Tibial nerve (tissue), 4 donors: ENCODE data around the gene TRIM45.

ENCODE experiments used
- EP300 ChIP-seq, 2 donors: sonication (generic); formaldehyde crosslinking; IDR thresholded peaks; one replicate each; pipeline ENCODE4 v1.6.1; 2017; ENCODE audit warnings: antibody characterized with exemption in 2 of 2, mild to moderate bottlenecking in 1 of 2
- TF ChIP-seq, protein P1 (sequence below), 5 experiments: fragments of 200-600 bp in 3 of 5; fragments of 450-650 bp in 2 of 5; sonication (generic) in 3 of 5; IDR thresholded peaks; one replicate each; pipeline ENCODE4 v1.5.1; 2016 to 2019; ENCODE audit warnings: antibody characterized with exemption in 5 of 5, mild to moderate bottlenecking in 3 of 5, moderate library complexity in 2 of 5

DNA sequence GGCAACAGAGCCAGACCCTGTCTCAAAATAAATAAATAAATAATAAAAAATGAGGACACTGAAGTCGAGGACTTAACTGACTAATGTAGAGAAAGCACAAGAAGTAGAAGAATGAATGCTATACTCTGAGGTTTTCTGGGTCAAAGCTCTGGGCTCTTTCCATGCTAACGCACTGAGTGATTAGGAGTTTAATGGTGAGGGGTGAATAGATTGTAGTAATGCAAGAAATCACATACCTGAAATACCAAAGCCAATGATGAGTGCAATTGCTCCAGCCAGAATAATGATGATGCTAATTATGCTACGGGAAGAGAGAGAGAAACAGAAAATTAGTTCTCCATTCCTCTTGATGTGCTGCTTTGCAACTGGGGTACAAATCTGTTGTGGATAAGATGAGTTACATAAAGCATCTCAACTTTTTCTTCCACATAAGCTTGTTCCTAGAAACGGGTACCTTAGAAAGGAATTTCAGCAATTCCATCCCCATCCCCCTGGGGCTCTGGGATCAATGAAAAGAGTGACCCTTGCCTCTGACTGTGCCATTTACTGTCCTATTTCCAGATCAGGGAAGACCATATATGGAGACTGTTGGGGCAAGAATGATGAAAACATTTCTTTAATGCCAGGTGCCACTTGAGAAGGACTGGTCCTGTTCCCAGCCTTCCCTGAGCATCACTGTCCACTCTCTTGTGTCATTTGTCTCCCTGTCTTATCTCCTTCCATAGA is 48.5 kb upstream of the TRIM45 start:
- TF ChIP-seq, protein P1, sequence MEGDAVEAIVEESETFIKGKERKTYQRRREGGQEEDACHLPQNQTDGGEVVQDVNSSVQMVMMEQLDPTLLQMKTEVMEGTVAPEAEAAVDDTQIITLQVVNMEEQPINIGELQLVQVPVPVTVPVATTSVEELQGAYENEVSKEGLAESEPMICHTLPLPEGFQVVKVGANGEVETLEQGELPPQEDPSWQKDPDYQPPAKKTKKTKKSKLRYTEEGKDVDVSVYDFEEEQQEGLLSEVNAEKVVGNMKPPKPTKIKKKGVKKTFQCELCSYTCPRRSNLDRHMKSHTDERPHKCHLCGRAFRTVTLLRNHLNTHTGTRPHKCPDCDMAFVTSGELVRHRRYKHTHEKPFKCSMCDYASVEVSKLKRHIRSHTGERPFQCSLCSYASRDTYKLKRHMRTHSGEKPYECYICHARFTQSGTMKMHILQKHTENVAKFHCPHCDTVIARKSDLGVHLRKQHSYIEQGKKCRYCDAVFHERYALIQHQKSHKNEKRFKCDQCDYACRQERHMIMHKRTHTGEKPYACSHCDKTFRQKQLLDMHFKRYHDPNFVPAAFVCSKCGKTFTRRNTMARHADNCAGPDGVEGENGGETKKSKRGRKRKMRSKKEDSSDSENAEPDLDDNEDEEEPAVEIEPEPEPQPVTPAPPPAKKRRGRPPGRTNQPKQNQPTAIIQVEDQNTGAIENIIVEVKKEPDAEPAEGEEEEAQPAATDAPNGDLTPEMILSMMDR (IDR thresholded peaks at IDR 0.05) = no peak
- no peak for TF ChIP-seq EP300 (IDR thresholded peaks at IDR 0.05)
